Esophagus muscularis mucosa (tissue), 3 donors: Measurements from ENCODE around the gene PGA3.

ENCODE experiments used
- POLR2AphosphoS5 ChIP-seq, 2 donors: sonication (generic); formaldehyde crosslinking; IDR thresholded peaks; one replicate each; pipeline ENCODE4 v1.6.1; 2017; ENCODE audit warnings: antibody characterized with exemption in 2 of 2
- TF ChIP-seq, protein P1 (sequence below), 3 experiments: fragments of 200-600 bp in 2 of 3; fragments of 450-650 bp in 1 of 3; sonication (generic) in 2 of 3; IDR thresholded peaks; one replicate each; pipeline ENCODE4 v1.5.1; 2017 to 2019; ENCODE audit warnings: antibody characterized with exemption in 3 of 3, mild to moderate bottlenecking in 2 of 3, moderate library complexity in 1 of 3

GRCh38 chr11:61158691-61159381, 44.5 kb upstream of the PGA3 start:
- TF ChIP-seq, protein P1, sequence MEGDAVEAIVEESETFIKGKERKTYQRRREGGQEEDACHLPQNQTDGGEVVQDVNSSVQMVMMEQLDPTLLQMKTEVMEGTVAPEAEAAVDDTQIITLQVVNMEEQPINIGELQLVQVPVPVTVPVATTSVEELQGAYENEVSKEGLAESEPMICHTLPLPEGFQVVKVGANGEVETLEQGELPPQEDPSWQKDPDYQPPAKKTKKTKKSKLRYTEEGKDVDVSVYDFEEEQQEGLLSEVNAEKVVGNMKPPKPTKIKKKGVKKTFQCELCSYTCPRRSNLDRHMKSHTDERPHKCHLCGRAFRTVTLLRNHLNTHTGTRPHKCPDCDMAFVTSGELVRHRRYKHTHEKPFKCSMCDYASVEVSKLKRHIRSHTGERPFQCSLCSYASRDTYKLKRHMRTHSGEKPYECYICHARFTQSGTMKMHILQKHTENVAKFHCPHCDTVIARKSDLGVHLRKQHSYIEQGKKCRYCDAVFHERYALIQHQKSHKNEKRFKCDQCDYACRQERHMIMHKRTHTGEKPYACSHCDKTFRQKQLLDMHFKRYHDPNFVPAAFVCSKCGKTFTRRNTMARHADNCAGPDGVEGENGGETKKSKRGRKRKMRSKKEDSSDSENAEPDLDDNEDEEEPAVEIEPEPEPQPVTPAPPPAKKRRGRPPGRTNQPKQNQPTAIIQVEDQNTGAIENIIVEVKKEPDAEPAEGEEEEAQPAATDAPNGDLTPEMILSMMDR (IDR thresholded peaks at IDR 0.05) = no peak
- no peak for TF ChIP-seq POLR2AphosphoS5 (IDR thresholded peaks at IDR 0.05)
